HG02938 (cell line): ENCODE data around the gene CSTB.

Source experiments
- ATAC-seq: cut with Tn5 transposase; IDR thresholded peaks from one replicate; pipeline ENCODE4 v1.9.1; 2021; ENCODE audit warnings: mild to moderate bottlenecking, moderate library complexity; ENCODE audit not compliant: unreplicated experiment

CSTB gene

GRCh38 chr21:43811262-43812105 is 35.4 kb upstream of the CSTB start:
- no peak for ATAC-seq

- no peak for ATAC-seq
Measured at GRCh38 chr21:43810505-43811261, 34.6 kb upstream of the CSTB start.

- ATAC-seq, result no peak
Measured at GRCh38 chr21:43809853-43810504, 33.9 kb upstream of the CSTB start.

GRCh38 chr21:43809346-43809799 is 33.3 kb upstream of the CSTB start:
- no peak for ATAC-seq

- ATAC-seq, result no peak
Measured at GRCh38 chr21:43808832-43809251, 32.7 kb upstream of the CSTB start.

GRCh38 chr21:43808367-43808766 is 32.3 kb upstream of the CSTB start:
- ATAC-seq, result no peak

- no peak for ATAC-seq
Measured at GRCh38 chr21:43806017-43806710, 30.1 kb upstream of the CSTB start.

GRCh38 chr21:43805275-43805800 is 29.2 kb upstream of the CSTB start:
- ATAC-seq, result peak; percentile 88

GRCh38 chr21:43803558-43804300 is 27.6 kb upstream of the CSTB start:
- ATAC-seq, result no peak

- ATAC-seq, result no peak
Measured at GRCh38 chr21:43802713-43803313, 26.7 kb upstream of the CSTB start.

GRCh38 chr21:43801006-43801783 is 25.1 kb upstream of the CSTB start:
- ATAC-seq, result no peak

- ATAC-seq, result no peak
Measured at GRCh38 chr21:43800566-43800965, 24.5 kb upstream of the CSTB start.

- no peak for ATAC-seq
Measured at GRCh38 chr21:43800124-43800523, 24.0 kb upstream of the CSTB start.

GRCh38 chr21:43799301-43799840 is 23.3 kb upstream of the CSTB start:
- ATAC-seq, result no peak

- ATAC-seq, result no peak
Measured at GRCh38 chr21:43797925-43798715, 22.0 kb upstream of the CSTB start.

GRCh38 chr21:43797415-43797814 is 21.3 kb upstream of the CSTB start:
- ATAC-seq, result no peak

GRCh38 chr21:43794857-43795256 is 18.7 kb upstream of the CSTB start:
- ATAC-seq, result no peak

GRCh38 chr21:43794311-43794710 is 18.2 kb upstream of the CSTB start:
- ATAC-seq, result no peak
